ENCODE measurements around the gene UHRF1.
"Not testable (repeated sequence)": the region's sequence is repeated elsewhere in the genome, so short reads cannot be mapped to it uniquely, and the experiment has no call there.

UHRF1 gene

DNA sequence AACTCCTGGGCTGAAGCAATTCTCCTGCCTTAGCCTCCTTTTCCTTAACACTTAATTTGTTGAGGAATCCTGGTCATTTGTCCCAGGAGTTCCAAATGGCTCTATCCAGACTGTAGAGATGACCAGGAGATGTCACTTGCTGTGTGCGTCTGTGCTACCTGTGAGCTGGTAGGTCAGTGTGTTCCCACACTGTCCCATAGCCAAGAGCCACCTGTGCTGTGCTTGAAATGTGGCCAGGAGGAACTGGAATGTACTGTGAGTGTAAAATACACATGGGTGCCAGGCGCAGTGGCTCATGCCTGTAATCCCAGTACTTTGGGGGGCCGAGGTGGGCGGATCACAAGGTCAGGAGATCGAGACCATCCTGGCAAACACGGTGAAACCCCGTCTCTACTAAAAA is 30.2 kb downstream of the UHRF1 start:
- no peak for DNase-seq

- not testable (repeated sequence) for DNase-seq
These were observed 32.4 kb downstream of the UHRF1 start for GRCh38 chr19:4941638-4942169.

DNA sequence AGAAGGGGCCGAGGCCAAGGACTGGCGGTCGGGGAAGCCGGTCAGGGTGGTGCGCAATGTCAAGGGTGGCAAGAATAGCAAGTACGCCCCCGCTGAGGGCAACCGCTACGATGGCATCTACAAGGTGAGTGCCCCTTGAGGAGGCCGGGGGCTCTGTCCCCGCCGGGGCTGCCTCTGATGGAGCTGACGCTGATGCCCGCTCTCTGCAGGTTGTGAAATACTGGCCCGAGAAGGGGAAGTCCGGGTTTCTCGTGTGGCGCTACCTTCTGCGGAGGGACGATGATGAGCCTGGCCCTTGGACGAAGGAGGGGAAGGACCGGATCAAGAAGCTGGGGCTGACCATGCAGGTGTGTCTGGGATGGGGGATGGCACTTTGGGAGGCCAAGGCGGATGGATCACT is 41.3 kb downstream of the UHRF1 start:
- DNase-seq, result not testable (repeated sequence)

DNA sequence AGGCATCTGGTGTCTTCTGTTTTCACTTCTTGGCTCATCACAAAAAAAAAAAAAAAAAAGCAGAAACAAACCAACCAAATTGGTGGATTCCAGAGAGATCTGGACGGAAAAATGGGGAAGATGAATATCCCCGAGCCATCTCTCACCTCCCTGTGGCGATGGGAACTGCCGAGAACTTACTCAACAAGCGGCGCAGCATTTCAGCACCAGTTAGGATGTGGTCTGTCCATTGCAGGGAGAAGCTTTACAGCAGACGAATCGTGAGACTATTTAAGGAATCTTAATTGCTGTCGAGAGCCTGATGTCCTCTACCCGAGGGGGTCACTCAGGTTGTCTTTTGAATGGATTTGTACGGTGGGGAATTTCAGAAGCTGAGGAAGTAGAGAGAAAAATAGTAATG is 42.4 kb downstream of the UHRF1 start:
- DNase-seq, result no peak

DNA sequence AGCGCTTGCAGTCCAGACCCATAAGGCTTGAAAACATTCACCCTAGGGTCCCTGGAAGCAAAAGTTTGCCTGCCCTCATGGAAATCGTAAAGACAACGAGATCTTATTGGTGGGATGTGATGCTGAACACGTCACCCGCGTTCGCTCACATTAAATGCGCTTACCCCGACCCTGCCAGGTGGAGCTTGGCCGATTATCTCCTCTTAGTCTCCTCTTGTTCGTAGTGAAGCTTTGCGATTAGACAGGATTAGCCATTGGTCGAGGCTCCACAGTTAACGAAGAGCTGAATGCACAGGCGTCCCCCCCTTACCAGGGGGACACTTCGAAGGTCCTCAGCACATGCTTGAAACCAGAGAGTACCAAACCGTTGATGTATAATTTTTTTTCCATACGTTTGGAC is 43.6 kb downstream of the UHRF1 start:
- DNase-seq, result no peak

DNA sequence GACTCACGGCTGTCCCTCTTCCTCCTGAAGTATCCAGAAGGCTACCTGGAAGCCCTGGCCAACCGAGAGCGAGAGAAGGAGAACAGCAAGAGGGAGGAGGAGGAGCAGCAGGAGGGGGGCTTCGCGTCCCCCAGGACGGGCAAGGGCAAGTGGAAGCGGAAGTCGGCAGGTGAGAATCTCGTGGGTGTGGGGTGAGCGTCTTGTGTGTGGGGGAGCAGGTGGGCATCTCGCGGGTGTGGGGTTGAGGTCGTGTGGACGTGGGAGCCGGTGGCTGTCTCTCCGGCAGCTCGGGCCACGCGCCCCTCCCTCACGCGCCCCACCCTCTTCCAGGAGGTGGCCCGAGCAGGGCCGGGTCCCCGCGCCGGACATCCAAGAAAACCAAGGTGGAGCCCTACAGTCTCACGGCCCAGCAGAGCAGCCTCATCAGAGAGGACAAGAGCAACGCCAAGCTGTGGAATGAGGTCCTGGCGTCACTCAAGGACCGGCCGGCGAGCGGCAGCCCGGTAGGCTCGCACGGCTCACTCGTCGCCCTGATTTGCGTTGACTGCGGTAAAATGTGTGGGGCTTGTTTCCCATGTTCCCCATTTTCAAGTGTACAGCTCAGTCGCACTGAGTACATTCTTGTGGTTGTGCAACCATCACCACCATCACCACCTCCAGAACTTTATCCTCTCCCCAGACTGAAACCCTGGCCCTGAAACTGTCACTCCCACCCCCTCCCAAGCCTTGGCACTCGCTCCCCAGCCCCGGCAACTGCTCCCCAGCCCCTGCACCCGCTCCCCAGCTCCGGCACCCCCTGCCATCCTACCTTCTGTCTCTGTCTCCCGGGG is 45.2 kb downstream of the UHRF1 start:
- not testable (repeated sequence) for DNase-seq

DNA sequence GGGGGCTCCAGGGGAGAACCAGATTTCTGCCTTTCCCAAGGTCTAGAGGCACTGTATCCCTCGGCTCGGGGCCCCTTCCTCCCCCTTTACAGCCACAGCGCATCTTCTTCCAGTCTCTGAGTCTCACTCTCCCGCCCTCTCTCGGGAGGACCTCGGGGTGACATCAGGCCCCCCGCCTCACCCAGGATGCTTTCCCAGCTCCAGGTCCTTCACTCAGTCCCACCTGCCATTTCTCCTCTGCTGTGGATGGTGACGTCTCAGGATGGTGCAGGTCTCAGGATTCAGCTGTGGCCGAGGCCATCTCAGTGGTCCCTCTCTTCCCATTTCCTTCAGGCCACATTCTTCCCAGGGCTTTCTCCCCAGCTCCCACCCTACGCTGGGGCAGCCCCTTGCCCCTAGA is 46.0 kb downstream of the UHRF1 start:
- DNase-seq, result no peak

DNA sequence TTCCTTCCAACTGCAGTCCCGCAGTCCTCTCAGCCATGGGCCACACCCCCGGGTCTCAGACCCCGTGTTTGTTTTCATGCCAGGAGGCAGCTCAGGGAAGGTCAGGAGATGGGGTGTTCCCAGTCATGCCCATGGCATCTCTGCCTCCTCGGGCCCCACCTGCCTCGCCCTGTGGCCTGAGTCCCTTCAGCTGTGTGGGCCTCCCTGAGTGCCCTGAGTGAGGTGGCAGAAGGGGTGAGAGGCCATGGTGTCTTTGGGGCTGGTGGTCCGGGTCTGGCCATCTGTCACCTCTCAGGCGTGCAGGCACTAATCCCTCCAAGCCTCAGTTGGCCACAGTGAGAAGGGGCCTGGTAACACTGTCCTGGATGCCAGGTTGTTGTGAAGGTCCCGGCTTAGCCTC is 48.7 kb downstream of the UHRF1 start:
- no peak for DNase-seq

GRCh38 chr19:4962085-4962619 is 52.9 kb downstream of the UHRF1 start:
- no peak for DNase-seq

DNA sequence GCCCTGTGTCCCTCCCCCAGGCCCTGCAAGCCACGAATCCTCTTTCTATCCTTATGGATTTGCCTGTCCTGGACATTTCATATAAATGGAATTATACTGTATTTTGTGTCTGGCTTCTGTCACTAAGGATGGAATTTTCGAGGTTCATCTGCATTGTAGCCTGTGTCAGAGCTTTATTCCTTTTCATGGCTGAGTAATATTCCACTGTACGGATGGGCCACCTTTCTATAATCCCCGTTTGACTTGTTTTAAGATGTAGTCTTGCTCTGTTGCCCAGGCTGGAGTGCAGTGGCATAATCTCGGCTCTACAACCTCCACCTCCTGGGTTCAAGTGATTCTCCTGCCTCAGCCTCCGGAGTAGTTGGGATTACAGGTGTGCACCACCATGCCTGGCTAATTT is 55.8 kb downstream of the UHRF1 start:
- DNase-seq, result no peak

GRCh38 chr19:4966591-4966990 is 57.3 kb downstream of the UHRF1 start:
- no peak for DNase-seq

GRCh38 chr19:4967738-4968461 is 58.6 kb downstream of the UHRF1 start:
- DNase-seq, result no peak

- DNase-seq, result peak; percentile 99
These were observed 59.4 kb downstream of the UHRF1 start, which contains the start of gene KDM4B for GRCh38 chr19:4968462-4969291. KDM4B (plus strand) TSS chr19:4969113; CDS start chr19:5032891, 63,778 bp downstream.

GRCh38 chr19:4969292-4969771 is 60.0 kb downstream of the UHRF1 start:
- no peak for DNase-seq

- no peak for DNase-seq
These were observed 60.7 kb downstream of the UHRF1 start for GRCh38 chr19:4969772-4970531.

DNA sequence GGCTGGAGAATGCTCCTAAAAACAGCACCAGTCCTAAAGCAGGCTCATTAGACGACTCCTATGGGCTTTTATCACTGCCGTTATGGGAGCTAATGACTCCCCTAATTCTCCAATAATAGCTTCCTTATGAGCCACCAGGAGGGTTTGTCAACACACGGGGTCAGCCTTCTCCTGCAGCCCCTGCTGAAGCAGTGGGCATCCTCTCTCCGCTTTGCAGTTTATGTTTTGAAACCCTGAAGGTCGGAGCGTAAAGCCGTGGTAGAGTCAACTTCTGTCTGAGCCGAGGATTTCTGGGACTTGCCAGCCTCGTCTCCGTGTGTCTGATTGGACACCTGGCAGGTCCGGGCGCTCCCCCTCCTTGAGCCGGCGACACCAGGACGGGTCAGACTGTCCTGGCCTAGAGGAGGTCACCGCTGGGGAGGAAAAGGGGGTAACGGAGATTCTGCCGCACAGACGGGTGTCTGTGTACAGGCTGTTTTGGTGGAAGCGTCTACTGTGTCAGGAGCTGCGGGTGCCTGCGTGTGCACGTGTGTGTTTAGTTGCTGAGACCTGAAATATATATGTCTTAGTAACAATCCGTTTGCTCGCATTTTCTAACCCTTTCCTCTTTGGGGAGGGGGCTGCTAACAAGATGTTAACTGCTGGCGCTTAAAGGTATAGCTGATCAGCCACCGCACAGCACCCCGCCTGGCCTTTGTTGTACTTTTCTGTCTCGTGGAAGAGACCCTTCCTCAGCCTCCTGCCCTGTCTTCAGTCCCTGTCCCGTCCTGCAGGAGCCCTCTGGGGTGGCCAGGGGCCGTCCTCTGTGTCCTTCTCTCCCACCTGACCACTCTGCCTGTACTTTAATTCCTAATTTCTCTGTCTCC is 61.5 kb downstream of the UHRF1 start:
- no peak for DNase-seq

DNA sequence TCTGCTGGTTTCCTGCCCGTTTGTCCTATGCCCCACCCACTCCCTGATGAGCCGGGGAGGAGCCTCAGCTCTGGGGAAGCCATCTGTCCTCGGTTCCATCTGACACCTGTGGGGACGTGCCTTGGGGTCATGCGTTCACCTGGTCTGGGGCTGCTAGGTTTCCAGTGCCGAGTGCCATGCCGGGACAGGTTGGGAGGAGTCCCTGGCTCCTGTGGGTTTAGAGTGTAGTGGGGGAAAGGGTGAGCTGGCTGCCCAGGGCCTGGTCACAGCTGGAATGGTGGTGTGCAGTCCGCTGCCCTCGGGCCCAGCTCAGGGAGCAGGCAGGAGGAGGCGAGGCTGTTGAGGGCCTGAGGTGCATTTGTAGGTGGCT is 62.1 kb downstream of the UHRF1 start:
- DNase-seq, result peak; percentile 39

DNA sequence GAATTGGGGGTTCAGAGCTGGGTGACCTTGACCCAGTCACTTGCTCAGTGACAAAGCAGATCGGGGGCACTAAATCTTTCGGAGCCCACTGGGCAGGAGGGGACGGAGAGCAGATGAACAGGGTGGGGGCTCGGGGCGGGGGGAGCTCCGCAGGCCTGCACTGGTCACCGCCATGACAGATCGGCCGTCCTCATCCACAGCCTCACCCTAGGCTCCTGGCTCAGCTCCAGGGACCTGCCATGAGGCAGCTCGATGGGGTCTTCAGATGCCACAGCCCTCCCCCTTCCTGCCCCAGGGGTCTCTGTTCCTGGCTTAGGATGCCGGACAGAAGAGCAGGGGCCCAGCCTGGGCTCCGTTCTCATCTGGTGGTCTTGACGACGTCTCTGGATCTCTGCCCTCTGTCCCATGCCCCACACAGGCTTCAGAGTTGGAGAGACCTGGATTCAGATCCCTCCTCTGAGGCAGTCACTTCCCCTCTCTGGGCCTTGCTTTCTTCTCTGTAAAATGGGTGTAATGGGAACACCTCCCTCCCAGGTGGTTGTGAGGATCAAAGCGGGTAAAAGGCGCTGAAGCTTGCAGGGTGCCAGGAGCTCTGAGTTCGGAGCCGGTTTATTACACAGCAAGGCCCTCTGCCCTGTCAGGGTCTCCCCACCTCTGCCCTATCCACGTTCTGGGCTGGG is 62.7 kb downstream of the UHRF1 start:
- DNase-seq, result no peak

- DNase-seq, result no peak
These were observed 63.4 kb downstream of the UHRF1 start for GRCh38 chr19:4972509-4973230.

Measured in activated CD4-positive, alpha-beta T cell treated with anti-CD3 and anti-CD28 coated beads, Interleukin-2, amount 50 U/mL, for 16 hours (primary cell).